ENCODE data around the gene DMRTC1. TPM values are rescaled to one million over a fixed set of nuclear protein-coding genes. Genes with fewer than 3 reads are reported as not detected.
"Not testable (repeated sequence)": the region's sequence is repeated elsewhere in the genome, so short reads cannot be mapped to it uniquely, and the experiment has no call there.

The DMRTC1 gene
- total and polyA plus RNA-seq, 2 experiments from 2014 or later, result 0.23 TPM; not detected in 1

GRCh38 chrX:72882898-72883297 lies 60.7 kb downstream of the DMRTC1 start:
- not testable (repeated sequence) for H3K36me3 ChIP-seq; H3K9me3 ChIP-seq (ENCODE audit: low read depth); H3K4me1 ChIP-seq (ENCODE audit: low read depth); DNase-seq (ENCODE audit: low read depth in 1 of 2, low spot score in 1 of 2); H3K4me3 ChIP-seq; H3K27ac ChIP-seq; H3K27me3 ChIP-seq

- not testable (repeated sequence) for H3K27me3 ChIP-seq; H3K9me3 ChIP-seq (ENCODE audit: low read depth); H3K4me1 ChIP-seq (ENCODE audit: low read depth); H3K36me3 ChIP-seq; H3K27ac ChIP-seq; DNase-seq (ENCODE audit: low read depth in 1 of 2, low spot score in 1 of 2); H3K4me3 ChIP-seq
Measured at GRCh38 chrX:72837532-72837931, 106.1 kb downstream of the DMRTC1 start.

DNA sequence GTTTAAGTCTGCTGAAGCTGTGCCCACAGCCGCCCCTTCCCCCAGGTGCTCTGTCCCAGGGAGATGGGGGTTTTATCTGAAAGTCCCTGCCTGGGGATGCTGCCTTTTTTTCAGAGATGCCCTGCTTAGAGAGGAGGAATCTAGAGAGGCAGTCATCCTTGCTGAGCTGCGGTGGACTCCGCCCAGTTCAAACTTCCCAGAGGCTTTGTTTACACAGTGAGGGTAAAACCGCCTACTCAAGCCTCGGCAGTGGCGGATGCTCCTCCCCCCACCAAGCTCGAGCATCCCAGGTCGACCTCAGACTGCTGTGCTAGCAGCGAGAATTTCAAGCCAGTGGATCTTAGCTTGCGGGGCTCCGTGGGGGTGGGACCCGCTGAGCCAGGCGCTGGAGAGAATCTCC lies 112.9 kb downstream of the DMRTC1 start:
- H3K27me3 ChIP-seq; H3K4me1 ChIP-seq (ENCODE audit: low read depth); DNase-seq (ENCODE audit: low read depth in 1 of 2, low spot score in 1 of 2); H3K36me3 ChIP-seq; H3K27ac ChIP-seq; H3K9me3 ChIP-seq (ENCODE audit: low read depth); H3K4me3 ChIP-seq: not testable (repeated sequence)

Other genes with a start within 250 kb of the DMRTC1 start
- gene PHKA1, start 229.5 kb downstream of the DMRTC1 start, total RNA-seq, result 5.2 and 10.9 TPM in 2 replicates
- gene PHKA1, start 229.5 kb downstream of the DMRTC1 start, polyA plus RNA-seq, result 4.1 and 9.3 TPM in 2 replicates
- 0.74 and 0.92 TPM in 2 replicates for gene DMRTC1B, start 166.9 kb downstream of the DMRTC1 start, total RNA-seq
- 1.9 and 2.1 TPM in 2 replicates for gene DMRTC1B, start 166.9 kb downstream of the DMRTC1 start, polyA plus RNA-seq
- gene FAM236B, start 161.2 kb downstream of the DMRTC1 start, total RNA-seq, result not detected in 2 replicates
- not detected in 2 replicates for gene FAM236B, start 161.2 kb downstream of the DMRTC1 start, polyA plus RNA-seq
- not detected in 2 replicates for gene FAM236D, start 135.6 kb downstream of the DMRTC1 start, total RNA-seq
- not detected in 2 replicates for gene FAM236D, start 135.6 kb downstream of the DMRTC1 start, polyA plus RNA-seq
- not detected in 2 replicates for gene FAM236C, start 31.2 kb downstream of the DMRTC1 start, total RNA-seq
- gene FAM236C, start 31.2 kb downstream of the DMRTC1 start, polyA plus RNA-seq, result not detected in 2 replicates
- not detected in 2 replicates for gene FAM236A, start 5.6 kb downstream of the DMRTC1 start, total RNA-seq
- not detected in 2 replicates for gene FAM236A, start 5.6 kb downstream of the DMRTC1 start, polyA plus RNA-seq
- gene PABPC1L2B, start 59.1 kb upstream of the DMRTC1 start, total RNA-seq, result 0.33 TPM in 1 of 2 replicates, not detected in the other
- gene PABPC1L2B, start 59.1 kb upstream of the DMRTC1 start, polyA plus RNA-seq, result not detected in 2 replicates
- not detected in 2 replicates for gene PABPC1L2A, start 135.7 kb upstream of the DMRTC1 start, total RNA-seq
- not detected in 2 replicates for gene PABPC1L2A, start 135.7 kb upstream of the DMRTC1 start, polyA plus RNA-seq